Kidney capillary endothelial cell (primary cell): ENCODE measurements around the gene SEC14L1.
"Not testable (repeated sequence)": the region's sequence is repeated elsewhere in the genome, so short reads cannot be mapped to it uniquely, and the experiment has no call there.

Experiments used
- DNase-seq: peaks from one replicate; pipeline ENCODE4 v3.0.0-alpha.2; 2018; ENCODE audit warnings: low spot score

SEC14L1 gene

GRCh38 chr17:77240976-77241375 lies 100.2 kb downstream of the SEC14L1 start:
- DNase-seq = no peak

GRCh38 chr17:77242118-77242851 lies 101.5 kb downstream of the SEC14L1 start:
- DNase-seq = no peak

GRCh38 chr17:77245162-77245926 lies 104.6 kb downstream of the SEC14L1 start:
- no peak for DNase-seq

- no peak for DNase-seq
Observed at GRCh38 chr17:77246110-77247047, 105.6 kb downstream of the SEC14L1 start.

GRCh38 chr17:77247048-77247541 lies 106.3 kb downstream of the SEC14L1 start:
- DNase-seq = peak; percentile 55

GRCh38 chr17:77247609-77248008 lies 106.8 kb downstream of the SEC14L1 start:
- no peak for DNase-seq

- DNase-seq = no peak
Observed at GRCh38 chr17:77248216-77249114, 107.7 kb downstream of the SEC14L1 start.

- DNase-seq = no peak
Observed at GRCh38 chr17:77251622-77252183, 110.9 kb downstream of the SEC14L1 start.

- not testable (repeated sequence) for DNase-seq
Observed at GRCh38 chr17:77252306-77252705, 111.5 kb downstream of the SEC14L1 start.

GRCh38 chr17:77253611-77254051 lies 112.9 kb downstream of the SEC14L1 start:
- DNase-seq = no peak

- DNase-seq = no peak
Observed at GRCh38 chr17:77254951-77255825, 114.4 kb downstream of the SEC14L1 start.

- DNase-seq = not testable (repeated sequence)
Observed at GRCh38 chr17:77255970-77256369, 115.2 kb downstream of the SEC14L1 start.

GRCh38 chr17:77256710-77257109 lies 115.9 kb downstream of the SEC14L1 start:
- no peak for DNase-seq

- DNase-seq = no peak
Observed at GRCh38 chr17:77257169-77257568, 116.4 kb downstream of the SEC14L1 start.

- DNase-seq = no peak
Observed at GRCh38 chr17:77257596-77258458, 117.1 kb downstream of the SEC14L1 start.

- no peak for DNase-seq
Observed at GRCh38 chr17:77258638-77259037, 117.9 kb downstream of the SEC14L1 start.

- no peak for DNase-seq
Observed at GRCh38 chr17:77264617-77265230, 124.0 kb downstream of the SEC14L1 start.

- DNase-seq = no peak
Observed at GRCh38 chr17:77266213-77266612, 125.4 kb downstream of the SEC14L1 start.
